Activated B cell treated with CpG ODN at 0.5 μM for 24 hours (primary cell): ENCODE data around the gene EEF2. TPM values are rescaled to one million over a fixed set of nuclear protein-coding genes. Genes with fewer than 3 reads are reported as not detected.

Source experiments
- ATAC-seq: fragments of 200-7000 bp; cut with Tn5 transposase; one replicate; pipeline ENCODE4 v1.10.0; 2021; ENCODE audit warnings: low read depth, mild to moderate bottlenecking, moderate library complexity
- CTCF ChIA-PET: fragments of 350-600 bp; sonication (Branson Sonifier 250); formaldehyde crosslinking; loops from one replicate; lab custom pipeline; 2021; ENCODE audit warnings: antibody characterized with exemption; lab: Charles Lee
- POLR2A ChIA-PET: fragments of 350-600 bp; sonication (Branson Sonifier 250); formaldehyde crosslinking; loops from one replicate; lab custom pipeline; 2021; ENCODE audit warnings: antibody characterized with exemption; lab: Charles Lee
- DNase-seq: peaks from one replicate; pipeline ENCODE4 v3.0.0; 2022
- H3K27ac Mint-ChIP-seq: one replicate; pipeline ENCODE4 v1.8.0; 2020; ENCODE audit warnings: mixed read lengths
- H3K27me3 Mint-ChIP-seq: one replicate; pipeline ENCODE4 v1.8.0; 2021; ENCODE audit warnings: mixed read lengths
- H3K36me3 Mint-ChIP-seq: one replicate; pipeline ENCODE4 v1.8.0; 2021; ENCODE audit warnings: low read depth, mixed read lengths
- H3K4me1 Mint-ChIP-seq: one replicate; pipeline ENCODE4 v1.8.0; 2021; ENCODE audit warnings: mixed read lengths
- H3K4me3 Mint-ChIP-seq: one replicate; pipeline ENCODE4 v1.8.0; 2020; ENCODE audit warnings: mild to moderate bottlenecking, mixed read lengths
- H3K9me3 Mint-ChIP-seq: one replicate; pipeline ENCODE4 v1.8.0; 2020; ENCODE audit warnings: mixed read lengths
- CTCF ChIP-seq: fragments of 200-600 bp; IDR thresholded peaks from one replicate; pipeline ENCODE4 v1.8.0; 2022; ENCODE audit warnings: antibody characterized with exemption, mild to moderate bottlenecking
- intact Hi-C: fragments of 100-400 bp; cut with micrococcal nuclease; formaldehyde crosslinking; loops from one replicate; pipeline ENCODE4 v1.15.1; 2024
- total RNA-seq: library from RNA; stranded (reverse); gene quantifications from 2 replicates; pipeline ENCODE4 v1.2.3, GENCODE V29; 2022

EEF2 gene
- total RNA-seq, 1 donor from 2014 or later, result 2,958 TPM

- intact Hi-C loops, result loop anchor here (1.0 to 10.0 kb wide), 11 partner anchors 15 to 419 kb away; partner anchors contain the start of genes ANKRD24, CHAF1A, DAPK3 and MAP2K2
- Mint-ChIP-seq H3K9me3 (no peaks in the 10 kb centered on the region), H3K27me3 (no peaks in the 10 kb centered on the region), H3K27ac (peak overlapping the region; percentile 91), H3K4me1 (peaks cover 68% of the 10 kb centered on the region), H3K4me3 (peak overlapping the region; percentile 96), H3K36me3 (peaks cover 46% of the 10 kb centered on the region)
- TF ChIP-seq CTCF, result no peak
- DNase-seq, result no peak
- CTCF ChIA-PET, result interaction anchor here (0.9 to 1.7 kb wide), 8 partner anchors 25 to 261 kb away, joined by 3 to 31 read pairs (median 5); partner anchors contain the start of gene YJU2
- POLR2A ChIA-PET, result interaction anchor here (0.6 to 3.5 kb wide), 31 partner anchors 11 to 1705 kb away, joined by 3 to 63 read pairs (median 4); partner anchors contain the start of genes APBA3, DAPK3, HDGFL2 and MPND
- no peak for ATAC-seq
Observed at GRCh38 chr19:3985643-3986259, 488 bp upstream of the EEF2 start.

GRCh38 chr19:3984584-3984907 is 717 bp downstream of the EEF2 start:
- Mint-ChIP-seq H3K27ac (peak overlapping the region; percentile 91), H3K9me3 (no peaks in the 10 kb centered on the region), H3K4me3 (peak overlapping the region; percentile 96), H3K4me1 (peaks cover 64% of the 10 kb centered on the region), H3K36me3 (peaks cover 54% of the 10 kb centered on the region), H3K27me3 (no peaks in the 10 kb centered on the region)
- TF ChIP-seq CTCF, result no peak
- ATAC-seq (no peak), DNase-seq (no peak)
- ChIA-PET POLR2A (interaction anchor here (0.7 to 3.5 kb wide), 15 partner anchors 9 to 359 kb away, joined by 3 to 63 read pairs (median 11); partner anchors contain the start of genes APBA3, DAPK3, MPND and MRPL54), CTCF (no interaction called here)
- intact Hi-C loops, result loop anchor here (2.0 to 10.0 kb wide), 2 partner anchors 14 to 420 kb away; partner anchors contain the start of genes CHAF1A, DAPK3 and SH3GL1

GRCh38 chr19:3983936-3984583 is 1.2 kb downstream of the EEF2 start:
- Mint-ChIP-seq H3K27ac (peak overlapping the region; percentile 91), H3K36me3 (peaks cover 59% of the 10 kb centered on the region), H3K27me3 (no peaks in the 10 kb centered on the region), H3K4me3 (peak overlapping the region; percentile 96), H3K4me1 (peaks cover 64% of the 10 kb centered on the region), H3K9me3 (no peaks in the 10 kb centered on the region)
- ChIA-PET CTCF (no interaction called here), POLR2A (interaction anchor here (0.5 to 3.5 kb wide), 9 partner anchors 9 to 409 kb away, joined by 3 to 63 read pairs (median 10); partner anchors contain the start of genes APBA3, DAPK3 and PIAS4)
- intact Hi-C loops, result loop anchor here (2.0 to 10.0 kb wide), 2 partner anchors 13 to 421 kb away; partner anchors contain the start of genes CHAF1A, DAPK3 and SH3GL1
- DNase-seq, result no peak
- no peak for TF ChIP-seq CTCF
- peak; percentile 9 for ATAC-seq

GRCh38 chr19:3983542-3983914 is 1.7 kb downstream of the EEF2 start:
- no peak for DNase-seq
- ChIA-PET CTCF (no interaction called here), POLR2A (interaction anchor here (0.5 to 3.5 kb wide), 7 partner anchors 8 to 408 kb away, joined by 3 to 63 read pairs (median 11); partner anchors contain the start of genes DAPK3 and PIAS4)
- Mint-ChIP-seq H3K27ac (peak overlapping the region; percentile 91), H3K4me1 (peaks cover 66% of the 10 kb centered on the region), H3K4me3 (peak overlapping the region; percentile 96), H3K9me3 (no peaks in the 10 kb centered on the region), H3K27me3 (no peaks in the 10 kb centered on the region), H3K36me3 (peaks cover 62% of the 10 kb centered on the region)
- ATAC-seq, result no peak
- TF ChIP-seq CTCF, result no peak
- intact Hi-C loops, result loop anchor here (10.0 kb wide), 1 partner anchor 421 kb away; the partner anchor contains the start of genes CHAF1A and SH3GL1
